Subcutaneous abdominal adipose tissue (tissue), 5 donors: ENCODE data around the gene PYCARD.
A peak's percentile ranks its signal among the peaks of the same experiment; 100 is the strongest.

Experiments used
- H3K27ac ChIP-seq: one replicate; pipeline ENCODE4 v1.7.0; 2013; ENCODE audit warnings: low read depth, mild to moderate bottlenecking, inconsistent platforms, low read length, moderate library complexity
- H3K27me3 ChIP-seq, 5 donors: one replicate each; pipeline ENCODE4 v1.7.0; 2013; ENCODE audit warnings: low read length in 5 of 5, inconsistent platforms in 1 of 5; ENCODE audit not compliant: control insufficient read depth in 5 of 5, insufficient read depth in 4 of 5
- H3K36me3 ChIP-seq, 5 donors: one replicate each; pipeline ENCODE4 v1.7.0; 2013; ENCODE audit warnings: low read length in 5 of 5; ENCODE audit not compliant: control insufficient read depth in 5 of 5, insufficient read depth in 5 of 5
- H3K4me1 ChIP-seq, 5 donors: one replicate each; pipeline ENCODE4 v1.7.0; 2013; ENCODE audit warnings: low read length in 5 of 5, mild to moderate bottlenecking in 3 of 5, moderate library complexity in 1 of 5; ENCODE audit not compliant: control insufficient read depth in 5 of 5, insufficient read depth in 5 of 5
- H3K4me3 ChIP-seq, 5 donors: one replicate each; pipeline ENCODE4 v1.7.0; 2013; ENCODE audit warnings: low read length in 5 of 5, low read depth in 1 of 5
- H3K9ac ChIP-seq, 5 donors: one replicate each; pipeline ENCODE4 v1.7.0; 2013; ENCODE audit warnings: low read length in 5 of 5, mild to moderate bottlenecking in 4 of 5, moderate library complexity in 3 of 5
- H3K9me3 ChIP-seq, 5 donors: one replicate each; pipeline ENCODE4 v1.7.0; 2013; ENCODE audit warnings: low read length in 5 of 5; ENCODE audit not compliant: control insufficient read depth in 5 of 5
- donor health status: healthy.
- donor health status: healthy.
- donor health status: healthy.
- donor health status: healthy.
- donor health status: healthy.

PYCARD gene

GRCh38 chr16:31229501-31229900 is 26.9 kb upstream of the PYCARD start:
- Histone ChIP-seq H3K27ac (no peak overlapping the region), H3K9ac (no peak overlapping the region), H3K27me3 (no peaks in the 10 kb centered on the region), H3K4me1 (peaks cover 0 to 9% (median 0%) of the 10 kb centered on the region in 5 donors), H3K9me3 (peaks cover 0 to 1% (median 0%) of the 10 kb centered on the region in 5 donors), H3K36me3 (no peaks in the 10 kb centered on the region), H3K4me3 (no peak overlapping the region)

- Histone ChIP-seq H3K27me3 (no peaks in the 10 kb centered on the region), H3K9me3 (no peaks in the 10 kb centered on the region)
These were observed 25.6 kb upstream of the PYCARD start for GRCh38 chr16:31228206-31228605.

GRCh38 chr16:31225193-31225592 is 22.6 kb upstream of the PYCARD start:
- Histone ChIP-seq H3K4me1 (peaks cover 0 to 9% (median 0%) of the 10 kb centered on the region in 5 donors), H3K4me3 (no peak overlapping the region), H3K27me3 (peaks cover 0 to 14% (median 5%) of the 10 kb centered on the region in 5 donors), H3K36me3 (no peaks in the 10 kb centered on the region), H3K9ac (no peak overlapping the region), H3K9me3 (no peaks in the 10 kb centered on the region), H3K27ac (no peak overlapping the region)

More at GRCh38 chr16:31228206-31228605, 25.6 kb upstream of the PYCARD start:
- Histone ChIP-seq H3K36me3 (no peaks in the 10 kb centered on the region), H3K27ac (no peak overlapping the region), H3K4me1 (peaks cover 0 to 9% (median 0%) of the 10 kb centered on the region in 5 donors), H3K9ac (no peak overlapping the region), H3K4me3 (no peak overlapping the region)

GRCh38 chr16:31224092-31224955 is 21.8 kb upstream of the PYCARD start:
- H3K27me3 ChIP-seq = peaks cover 1 to 16% (median 7%) of the 10 kb centered on the region in 5 donors
- H3K36me3 ChIP-seq = no peaks in the 10 kb centered on the region
- no peak overlapping the region for H3K4me3 ChIP-seq
- H3K27ac ChIP-seq = no peak overlapping the region
- no peak overlapping the region for H3K9ac ChIP-seq
- no peaks in the 10 kb centered on the region for H3K9me3 ChIP-seq
- H3K4me1 ChIP-seq = peaks cover 0 to 6% (median 0%) of the 10 kb centered on the region in 5 donors

GRCh38 chr16:31223044-31223443 is 20.5 kb upstream of the PYCARD start:
- Histone ChIP-seq H3K27ac (no peak overlapping the region), H3K4me1 (no peaks in the 10 kb centered on the region), H3K9ac (no peak overlapping the region), H3K4me3 (no peak overlapping the region), H3K27me3 (peaks cover 13 to 25% (median 15%) of the 10 kb centered on the region in 5 donors), H3K9me3 (no peaks in the 10 kb centered on the region), H3K36me3 (no peaks in the 10 kb centered on the region)

- Histone ChIP-seq H3K4me3 (no peak overlapping the region), H3K4me1 (peaks cover 0 to 6% (median 6%) of the 10 kb centered on the region in 5 donors), H3K9me3 (no peaks in the 10 kb centered on the region), H3K27ac (no peak overlapping the region), H3K36me3 (no peaks in the 10 kb centered on the region), H3K27me3 (peaks cover 24 to 35% (median 30%) of the 10 kb centered on the region in 5 donors), H3K9ac (no peak overlapping the region)
These were observed 19.0 kb upstream of the PYCARD start for GRCh38 chr16:31221357-31222160.

- Histone ChIP-seq H3K27me3 (peaks cover 27 to 51% (median 50%) of the 10 kb centered on the region in 5 donors), H3K9me3 (no peaks in the 10 kb centered on the region), H3K4me1 (peaks cover 0 to 27% (median 26%) of the 10 kb centered on the region in 5 donors), H3K9ac (no peak overlapping the region), H3K4me3 (no peak overlapping the region), H3K27ac (no peak overlapping the region), H3K36me3 (no peaks in the 10 kb centered on the region)
These were observed 16.7 kb upstream of the PYCARD start for GRCh38 chr16:31219154-31219741.

- Histone ChIP-seq H3K4me3 (peak overlapping the region in 3 of 5 donors; percentile 13 to 56 (median 41)), H3K4me1 (peaks cover 0 to 27% (median 26%) of the 10 kb centered on the region in 5 donors), H3K9me3 (no peaks in the 10 kb centered on the region), H3K36me3 (no peaks in the 10 kb centered on the region), H3K27me3 (peaks cover 27 to 57% (median 50%) of the 10 kb centered on the region in 5 donors), H3K9ac (no peak overlapping the region), H3K27ac (no peak overlapping the region)
These were observed 14.6 kb upstream of the PYCARD start for GRCh38 chr16:31217136-31217530.

- no peak within 1 kb of the TSS for H3K27ac ChIP-seq
- no peaks in the 10 kb centered on the region for H3K9me3 ChIP-seq
- H3K4me1 ChIP-seq = peaks cover 0 to 27% (median 26%) of the 10 kb centered on the region in 5 donors
- peak within 1 kb of the TSS in 1 of 5 donors; percentile 52 for H3K9ac ChIP-seq
- H3K36me3 ChIP-seq = no peaks in the 10 kb centered on the region
- peaks cover 27 to 53% (median 50%) of the 10 kb centered on the region in 5 donors for H3K27me3 ChIP-seq
- peak within 1 kb of the TSS in 4 of 5 donors; percentile 48 to 66 (median 58) for H3K4me3 ChIP-seq
These were observed 14.0 kb upstream of the PYCARD start, which contains the start of gene PYDC1 for GRCh38 chr16:31216422-31217135. Gene PYDC1, minus strand, starts transcription at chr16:31217135. Its CDS starts 107 bp downstream, at chr16:31217028.
